SH-SY5Y (cell line): ENCODE measurements around the gene WDR64.

Source experiments
- GATA2 ChIP-seq: IDR thresholded peaks from 2 replicates; pipeline ENCODE4 v1.6.1; 2011; ENCODE audit warnings: mild to moderate bottlenecking, low read depth, low read length
- GATA3 ChIP-seq: IDR thresholded peaks from 2 replicates; pipeline ENCODE4 v1.6.1; 2011; ENCODE audit warnings: low read depth, mild to moderate bottlenecking, low read length, moderate library complexity

GRCh38 chr1:241654019-241654418, 1.9 kb downstream of the WDR64 start:
- no peak for TF ChIP-seq GATA2
- no peak for TF ChIP-seq GATA3
